TTC549 (cell line): ENCODE measurements around the gene CLEC3B.
"Not testable (repeated sequence)": the region's sequence is repeated elsewhere in the genome, so short reads cannot be mapped to it uniquely, and the experiment has no call there.

Experiments
- FAIRE-seq: peaks from 2 replicates; lab custom pipeline; 2012; peaks lifted over from hg19 to GRCh38; lab: Jason Lieb, UNC

The CLEC3B gene

GRCh38 chr3:45026038-45026437, at the start of gene CLEC3B:
TSS of gene CLEC3B (plus strand) at chr3:45026303. CDS start at chr3:45026363, 60 bp downstream.
- no peak for FAIRE-seq

- FAIRE-seq, result no peak
Observed at GRCh38 chr3:44981220-44981619, 44.9 kb upstream of the CLEC3B start.

GRCh38 chr3:44981751-44982150, 44.4 kb upstream of the CLEC3B start:
- no peak for FAIRE-seq

- no peak for FAIRE-seq
Observed at GRCh38 chr3:44982817-44983216, 43.3 kb upstream of the CLEC3B start.

GRCh38 chr3:44983484-44983941, 42.6 kb upstream of the CLEC3B start:
- FAIRE-seq, result no peak

GRCh38 chr3:44984335-44984734, 41.8 kb upstream of the CLEC3B start:
- FAIRE-seq, result no peak

- FAIRE-seq, result not testable (repeated sequence)
Observed at GRCh38 chr3:44986330-44986729, 39.8 kb upstream of the CLEC3B start.

GRCh38 chr3:44987332-44987731, 38.8 kb upstream of the CLEC3B start:
- FAIRE-seq, result no peak

- no peak for FAIRE-seq
Observed at GRCh38 chr3:44988073-44988472, 38.0 kb upstream of the CLEC3B start.

- FAIRE-seq, result no peak
Observed at GRCh38 chr3:44989141-44989540, 37.0 kb upstream of the CLEC3B start.

GRCh38 chr3:44989636-44990373, 36.3 kb upstream of the CLEC3B start:
- FAIRE-seq, result no peak

- no peak for FAIRE-seq
Observed at GRCh38 chr3:44991326-44991725, 34.8 kb upstream of the CLEC3B start.

GRCh38 chr3:44992555-44993470, 33.3 kb upstream of the CLEC3B start:
- FAIRE-seq, result no peak

GRCh38 chr3:44993471-44994205, 32.5 kb upstream of the CLEC3B start:
- FAIRE-seq, result no peak

GRCh38 chr3:44995142-44995770, 30.8 kb upstream of the CLEC3B start:
- no peak for FAIRE-seq

- FAIRE-seq, result no peak
Observed at GRCh38 chr3:44996556-44996969, 29.5 kb upstream of the CLEC3B start.

- no peak for FAIRE-seq
Observed at GRCh38 chr3:44999782-45000181, 26.3 kb upstream of the CLEC3B start.

GRCh38 chr3:45000823-45001222, 25.3 kb upstream of the CLEC3B start:
- no peak for FAIRE-seq

- FAIRE-seq, result no peak
Observed at GRCh38 chr3:45001738-45002137, 24.4 kb upstream of the CLEC3B start.

- FAIRE-seq, result no peak
Observed at GRCh38 chr3:45002139-45002660, 23.9 kb upstream of the CLEC3B start.

- no peak for FAIRE-seq
Observed at GRCh38 chr3:45002720-45003119, 23.4 kb upstream of the CLEC3B start.

- no peak for FAIRE-seq
Observed at GRCh38 chr3:45003406-45003805, 22.7 kb upstream of the CLEC3B start.
